ENCODE data around the gene TNFSF18.
A peak's percentile ranks its signal among the peaks of the same experiment; 100 is the strongest.

The TNFSF18 gene

DNA sequence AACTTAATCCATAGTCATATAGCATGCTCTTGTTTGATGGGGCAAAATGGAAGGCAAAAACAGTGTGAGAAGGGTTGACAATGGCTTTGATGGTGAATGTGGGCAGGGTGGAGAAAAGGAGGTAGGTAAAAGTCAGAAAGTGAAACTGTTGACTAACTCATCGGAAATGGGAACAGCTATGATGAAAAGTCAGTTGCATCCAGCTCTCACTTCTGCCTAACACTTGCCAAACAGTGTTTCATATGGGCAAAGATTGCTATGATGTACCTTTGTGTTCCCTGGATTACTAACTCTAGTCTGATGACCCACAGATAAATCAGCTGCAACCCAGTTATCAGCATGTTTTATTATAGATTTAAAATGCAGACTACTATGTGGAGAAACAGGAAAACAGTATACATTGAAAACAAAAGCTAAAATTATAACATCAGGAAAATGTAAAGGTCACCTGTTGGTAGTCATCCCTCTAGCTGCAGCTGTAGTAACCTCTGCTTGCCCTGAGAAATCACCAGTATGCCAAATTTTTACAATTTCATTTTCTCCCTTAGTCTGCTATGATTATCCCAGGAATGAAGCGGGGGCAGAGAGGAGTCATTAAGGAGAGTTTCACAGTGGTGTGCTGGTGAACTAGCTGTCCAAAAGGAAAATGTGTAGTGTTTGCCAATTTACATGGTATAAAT is 11.7 kb downstream of the TNFSF18 start:
- no peak for DNase-seq (ENCODE audit: low spot score)

DNA sequence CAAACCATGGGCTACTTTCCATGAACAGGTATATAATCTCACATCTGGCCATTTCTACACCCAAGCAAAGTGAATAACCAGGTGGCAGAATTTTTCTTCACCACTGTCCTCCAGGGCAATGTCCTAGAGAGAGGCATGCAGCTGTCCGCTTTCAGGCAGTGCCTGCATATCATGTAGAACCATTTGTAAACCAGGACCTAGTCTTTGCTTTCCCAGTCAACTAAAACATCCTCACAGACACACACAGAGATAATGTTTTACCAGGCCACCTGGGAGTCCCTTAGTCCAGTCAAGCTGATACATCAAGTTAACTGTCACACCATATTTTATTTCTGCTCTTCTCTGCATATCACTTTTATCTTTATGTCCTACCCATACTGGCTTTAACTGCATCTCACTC is 26.2 kb downstream of the TNFSF18 start:
- DNase-seq (ENCODE audit: low spot score), result no peak

- no peak for DNase-seq (ENCODE audit: low spot score)
Observed at GRCh38 chr1:173023343-173023742, 27.4 kb downstream of the TNFSF18 start.

- DNase-seq (ENCODE audit: low spot score), result no peak
Observed at GRCh38 chr1:173020138-173020750, 30.5 kb downstream of the TNFSF18 start.

GRCh38 chr1:173017792-173018191 is 32.9 kb downstream of the TNFSF18 start:
- no peak for DNase-seq (ENCODE audit: low spot score)

GRCh38 chr1:173016419-173016818 is 34.3 kb downstream of the TNFSF18 start:
- no peak for DNase-seq (ENCODE audit: low spot score)

DNA sequence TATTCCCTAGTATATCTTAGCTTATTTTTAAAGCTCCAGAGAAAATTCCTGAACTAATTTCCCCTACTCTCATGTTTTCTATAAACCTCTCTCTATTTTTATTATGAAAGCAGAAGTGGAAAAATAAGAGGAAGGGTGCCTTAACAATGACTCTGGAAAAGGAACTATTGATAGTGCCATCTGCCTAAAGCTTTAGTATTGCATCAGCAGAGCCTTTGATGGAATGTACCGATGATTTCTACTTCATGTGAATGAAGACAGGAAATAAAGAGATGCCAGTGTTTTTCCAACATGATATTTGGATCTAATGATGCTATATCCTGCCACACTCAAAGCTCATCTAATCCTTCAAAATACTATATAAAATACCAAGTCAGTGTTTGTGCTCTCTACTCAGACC is 35.1 kb downstream of the TNFSF18 start:
- no peak for DNase-seq (ENCODE audit: low spot score)

- DNase-seq (ENCODE audit: low spot score), result no peak
Observed at GRCh38 chr1:173014160-173014559, 36.6 kb downstream of the TNFSF18 start.

DNA sequence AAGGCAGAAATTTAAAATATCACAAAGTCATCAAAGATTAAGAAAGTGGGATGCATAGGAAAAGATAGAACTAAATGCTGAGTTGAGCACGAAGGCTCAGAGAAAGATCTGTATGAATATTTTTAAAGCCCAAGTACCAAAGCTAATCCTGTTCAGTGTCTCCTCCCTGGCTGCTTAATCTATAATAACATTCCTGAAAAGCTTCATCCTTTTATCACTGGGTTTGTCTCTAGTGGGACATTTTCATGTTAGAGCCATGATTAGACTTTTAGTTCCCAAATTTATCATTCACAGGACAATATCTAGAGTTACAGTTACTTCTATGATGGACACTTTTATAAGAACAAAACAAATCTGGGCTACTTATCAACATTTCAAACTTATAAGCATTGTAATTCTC is 38.6 kb downstream of the TNFSF18 start:
- no peak for DNase-seq (ENCODE audit: low spot score)

GRCh38 chr1:173009597-173009996 is 41.1 kb downstream of the TNFSF18 start:
- no peak for DNase-seq (ENCODE audit: low spot score)

DNA sequence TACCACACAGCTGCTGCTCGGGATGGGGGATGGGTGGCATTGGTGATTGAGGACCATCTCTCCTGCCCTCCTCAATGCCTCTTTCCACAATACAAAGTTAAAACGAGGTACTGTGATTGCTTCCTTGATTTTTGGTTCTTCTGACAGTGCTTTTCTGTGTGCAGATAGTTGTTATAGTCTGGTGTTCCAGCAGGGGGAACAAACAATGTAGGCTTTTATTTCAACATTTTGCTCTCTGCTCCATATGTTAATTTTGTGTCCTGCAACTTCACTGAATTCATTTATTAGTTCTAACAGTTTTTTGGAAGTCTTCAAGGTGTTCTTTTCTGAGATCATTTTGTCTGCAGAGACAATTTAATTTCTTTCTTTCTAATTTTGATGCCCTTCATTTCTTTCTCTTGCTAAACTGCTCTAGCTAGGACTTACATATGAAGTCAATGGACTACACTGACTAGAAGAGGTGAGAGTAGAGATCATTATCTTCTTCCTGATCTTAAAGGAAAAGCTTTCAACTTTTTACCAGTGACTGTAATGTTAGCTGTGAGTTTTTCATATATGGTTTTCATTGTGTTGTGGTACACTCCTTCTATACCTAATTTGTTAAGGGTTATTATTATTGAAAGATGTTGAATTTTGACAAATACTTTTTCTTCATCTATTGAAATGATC is 45.4 kb downstream of the TNFSF18 start:
- DNase-seq (ENCODE audit: low spot score), result no peak

DNA sequence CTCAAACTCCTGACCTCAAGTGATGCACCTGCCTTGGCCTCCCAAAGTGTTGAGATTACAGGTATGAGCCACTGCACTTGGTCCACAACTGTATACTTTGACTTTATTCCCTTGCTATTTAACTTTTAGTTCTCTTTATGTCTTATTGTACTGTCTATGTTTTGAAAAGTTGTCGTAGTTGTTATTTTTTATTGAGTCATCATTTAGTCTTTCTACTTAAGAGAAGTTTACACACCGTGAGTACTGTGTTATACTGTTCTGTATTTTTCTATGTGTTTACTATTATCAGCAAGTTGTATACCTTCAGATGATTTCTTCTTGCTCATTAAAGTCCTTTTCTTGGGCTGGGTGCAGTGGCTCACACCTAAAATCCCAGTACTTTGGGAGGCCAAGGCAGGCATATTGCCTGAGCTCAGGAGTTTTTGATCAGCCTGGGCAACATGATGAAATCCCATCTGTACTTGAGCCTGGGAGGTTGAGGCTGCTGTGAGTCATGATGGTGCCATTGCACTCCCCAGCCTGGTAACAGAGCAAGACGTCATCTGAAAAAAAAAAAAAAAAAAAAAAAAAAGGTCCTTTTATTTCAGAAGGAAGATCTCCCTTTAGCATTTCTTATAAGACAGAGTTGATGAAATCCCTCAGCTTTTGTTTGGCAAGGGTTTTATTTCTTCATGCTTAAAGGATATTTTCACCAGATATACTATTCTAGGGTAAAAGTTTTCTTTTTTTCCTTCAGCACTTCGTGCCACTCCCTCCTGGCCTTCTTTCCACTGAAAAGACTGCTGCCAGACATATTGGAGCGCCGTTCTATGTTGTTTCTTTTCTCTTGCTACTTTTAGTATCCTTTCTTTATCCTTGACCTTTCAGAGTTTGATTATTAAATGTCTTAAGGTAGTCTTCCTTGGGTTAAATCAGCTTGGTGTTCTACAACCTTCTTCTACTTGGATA is 47.6 kb downstream of the TNFSF18 start:
- DNase-seq (ENCODE audit: low spot score), result peak; percentile 10

- DNase-seq (ENCODE audit: low spot score), result no peak
Observed at GRCh38 chr1:172999349-172999748, 51.4 kb downstream of the TNFSF18 start.

DNA sequence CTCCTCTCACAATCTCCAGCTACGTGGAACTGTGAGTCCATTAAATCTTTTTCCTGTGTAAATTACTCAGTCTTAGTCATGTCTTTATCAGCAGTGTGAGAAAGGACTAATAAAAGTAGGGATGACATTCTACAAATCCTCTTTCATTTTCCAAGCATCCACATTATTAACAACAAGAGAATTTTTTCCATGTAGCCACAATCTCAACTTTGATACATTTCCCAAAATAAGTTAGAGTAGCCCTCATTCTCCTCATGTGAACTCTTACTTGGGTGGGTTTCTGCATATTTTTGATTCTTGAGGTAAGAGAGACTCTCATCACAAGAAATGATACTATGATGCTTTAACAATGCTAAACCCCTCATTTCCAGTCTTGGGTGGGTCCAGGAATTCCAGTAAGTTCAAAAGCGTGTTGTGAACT is 52.8 kb downstream of the TNFSF18 start:
- no peak for DNase-seq (ENCODE audit: low spot score)

DNA sequence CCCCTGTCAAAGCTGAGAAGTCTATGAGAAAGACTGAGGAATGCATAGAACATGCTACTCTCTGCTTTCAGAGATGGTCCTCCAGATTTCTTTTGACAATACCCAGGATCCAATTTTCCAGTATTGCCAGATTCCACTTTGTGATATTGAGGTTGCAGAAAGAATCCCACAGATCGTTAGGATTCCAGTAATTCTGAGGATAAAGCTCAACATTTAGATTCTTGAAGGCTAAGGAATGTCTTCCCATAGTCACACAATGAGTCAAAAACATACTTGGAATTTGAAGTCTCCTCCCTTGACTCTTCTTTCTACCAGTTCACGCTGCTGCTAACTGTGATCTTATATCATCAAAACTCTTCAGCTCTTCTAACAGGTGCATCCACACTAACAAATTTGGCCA is 57.1 kb downstream of the TNFSF18 start:
- DNase-seq (ENCODE audit: low spot score), result peak; percentile 29

DNA sequence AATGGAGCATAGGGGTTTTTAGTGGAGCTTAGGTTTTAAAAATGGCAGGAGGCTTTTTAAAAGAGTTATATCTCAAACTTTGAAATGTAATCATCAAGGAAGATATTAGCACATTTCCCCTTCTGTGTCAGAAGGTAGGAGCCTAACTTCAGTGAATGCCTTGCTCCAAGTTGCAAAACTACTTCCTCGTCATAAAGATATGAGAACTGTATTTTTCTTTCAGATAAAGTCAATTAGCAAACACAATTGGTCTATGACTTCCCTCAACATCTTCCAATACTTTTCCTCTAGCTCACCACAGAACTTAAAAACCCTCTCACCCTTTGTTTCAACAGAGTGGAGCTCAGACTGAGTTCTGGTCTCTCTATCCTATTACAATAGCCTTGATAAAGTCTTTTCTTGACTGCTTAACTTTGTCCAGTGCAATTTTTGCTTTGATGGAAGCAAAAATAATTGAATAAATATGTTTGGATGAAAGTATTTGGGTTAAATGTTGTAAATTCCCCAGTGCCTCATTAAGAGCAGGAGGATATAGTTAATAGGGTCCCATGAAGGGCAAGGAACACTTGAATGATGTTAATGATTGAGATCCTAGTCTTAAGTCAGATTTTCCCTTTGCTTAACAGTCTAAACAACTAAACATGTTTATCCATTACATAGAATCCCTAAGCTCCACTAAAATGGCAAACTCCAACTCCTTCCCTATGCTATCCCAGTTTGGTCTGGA is 58.9 kb downstream of the TNFSF18 start:
- DNase-seq (ENCODE audit: low spot score), result no peak

DNA sequence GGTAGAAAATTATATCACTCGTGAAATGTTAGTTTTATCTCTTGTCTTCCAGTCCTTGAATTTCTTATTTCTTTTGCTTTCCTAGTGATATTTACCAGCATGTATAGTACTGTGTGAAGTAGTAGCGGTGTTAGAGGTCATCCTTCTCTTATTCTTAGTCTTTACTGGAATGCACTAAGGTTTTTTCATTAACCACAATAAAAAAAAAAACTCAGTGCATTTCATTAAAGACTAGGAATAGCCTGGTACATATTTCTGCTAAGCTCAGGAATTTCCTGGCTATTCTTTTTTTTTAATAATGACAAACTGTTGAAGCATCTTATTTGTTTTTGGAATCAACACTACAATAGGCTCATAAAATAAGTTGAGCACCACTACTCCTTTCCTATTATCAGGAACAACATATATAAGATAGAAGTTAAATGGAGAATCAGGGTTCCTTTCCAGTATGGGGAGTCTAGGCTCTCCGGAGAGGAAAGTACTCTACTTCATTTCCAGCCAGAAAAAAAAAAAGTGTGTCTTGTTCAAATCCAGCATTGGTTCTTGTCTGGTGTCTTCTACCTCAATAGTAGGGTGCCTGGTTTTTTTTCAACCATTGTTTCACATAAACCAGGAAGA is 60.0 kb downstream of the TNFSF18 start:
- no peak for DNase-seq (ENCODE audit: low spot score)
